SK-N-SH (cell line): ENCODE results near the gene ARMH4. TPM values are rescaled to one million over a fixed set of nuclear protein-coding genes. Genes with fewer than 3 reads are reported as not detected.

ENCODE experiments used
- CTCF ChIA-PET: fragments of 300-600, 350-600 bp; formaldehyde crosslinking; extraction: SDS; loops from one replicate; lab custom pipeline; 2021; lab: Yijun Ruan, JAX
- POLR2A ChIA-PET: fragments of 350-600 bp; sonication (Branson Sonifier 250); formaldehyde crosslinking; extraction: SDS; loops from one replicate; lab custom pipeline; 2020; ENCODE audit warnings: antibody characterized with exemption, inconsistent platforms; lab: Yijun Ruan, JAX
- DNase-seq: peaks from one replicate; pipeline ENCODE4 v3.0.0; 2012
- H2AFZ ChIP-seq: fragments of 200-600 bp; sonication (generic); 2 replicates; pipeline ENCODE4 v1.8.1; 2016; ENCODE audit warnings: antibody characterized with exemption, mild to moderate bottlenecking, low read depth
- H3F3A ChIP-seq: fragments of 200-600 bp; sonication (generic); replicated peaks from 2 replicates; pipeline ENCODE3; 2016; ENCODE audit warnings: antibody characterized with exemption, mild to moderate bottlenecking; ENCODE audit not compliant: insufficient read depth
- H3K27ac ChIP-seq, 2 experiments: fragments of 200-500 bp in 1 of 2; fragments of 200-600 bp in 1 of 2; sonication (Bioruptor generic) in 1 of 2; sonication (generic), shearing (Covaris generic) in 1 of 2; 2 replicates each; pipeline versions ENCODE4 v1.5.1 to v1.6.1; 2014 to 2016; ENCODE audit warnings: low read depth in 2 of 2, inconsistent platforms in 1 of 2, low read length in 1 of 2, mild to moderate bottlenecking in 1 of 2, mixed read lengths in 1 of 2
- H3K27me3 ChIP-seq: fragments of 200-600 bp; sonication (generic), shearing (Covaris generic); 2 replicates; pipeline ENCODE4 v1.6.1; 2016; ENCODE audit warnings: mixed run types; ENCODE audit not compliant: insufficient read depth
- H3K36me3 ChIP-seq, 2 experiments: fragments of 200-500 bp in 1 of 2; fragments of 200-600 bp in 1 of 2; sonication (Bioruptor generic) in 1 of 2; sonication (generic) in 1 of 2; replicated peaks in 1 of 2; 2 replicates each; pipeline versions ENCODE3 to v1.5.1; 2014 to 2016; ENCODE audit warnings: low read length in 1 of 2, mild to moderate bottlenecking in 1 of 2; ENCODE audit not compliant: insufficient read depth in 2 of 2, control insufficient read depth in 1 of 2
- H3K4me1 ChIP-seq, 2 experiments: fragments of 200-500 bp in 1 of 2; fragments of 200-600 bp in 1 of 2; sonication (Bioruptor generic) in 1 of 2; sonication (generic), shearing (Covaris generic) in 1 of 2; 2 replicates each; pipeline versions ENCODE4 v1.5.1 to v1.6.1; 2014 to 2016; ENCODE audit warnings: low read depth in 1 of 2, low read length in 1 of 2, mixed run types in 1 of 2; ENCODE audit not compliant: insufficient read depth in 2 of 2, control insufficient read depth in 1 of 2
- H3K4me2 ChIP-seq: fragments of 200-600 bp; sonication (generic), shearing (Covaris generic); 2 replicates; pipeline ENCODE4 v1.6.1; 2017; ENCODE audit warnings: mixed run types
- H3K4me3 ChIP-seq, 2 experiments: fragments of 200-500 bp in 1 of 2; fragments of 200-600 bp in 1 of 2; sonication (Bioruptor generic) in 1 of 2; sonication (generic), shearing (Covaris generic) in 1 of 2; 2 replicates each; pipeline versions ENCODE4 v1.5.1 to v1.8.1; 2014 to 2016; ENCODE audit warnings: low read depth in 2 of 2, inconsistent platforms in 1 of 2, low read length in 1 of 2, mild to moderate bottlenecking in 1 of 2, mixed read lengths in 1 of 2, moderate library complexity in 1 of 2
- H3K79me2 ChIP-seq: fragments of 200-600 bp; sonication (generic); 2 replicates; pipeline ENCODE4 v1.8.1; 2017; ENCODE audit warnings: mild to moderate bottlenecking; ENCODE audit not compliant: insufficient read depth
- H3K9ac ChIP-seq: fragments of 200-600 bp; sonication (generic); 2 replicates; pipeline ENCODE4 v1.6.1; 2017; ENCODE audit warnings: mixed run types
- H3K9me2 ChIP-seq: fragments of 200-600 bp; sonication (generic); 2 replicates; pipeline ENCODE4 v1.6.1; 2017; ENCODE audit warnings: mixed run types
- H3K9me3 ChIP-seq: fragments of 200-600 bp; sonication (generic); 2 replicates; pipeline ENCODE4 v1.6.1; 2017; ENCODE audit warnings: mixed run types, mild to moderate bottlenecking, moderate library complexity
- H4K20me1 ChIP-seq: fragments of 200-600 bp; sonication (generic); 2 replicates; pipeline ENCODE4 v1.6.1; 2017; ENCODE audit warnings: mild to moderate bottlenecking, mixed run types; ENCODE audit not compliant: insufficient read depth
- CTCF ChIP-seq: fragments of 200-600 bp; sonication (generic); IDR thresholded peaks from 2 replicates; pipeline ENCODE4 v1.6.1; 2017; ENCODE audit warnings: antibody characterized with exemption, mild to moderate bottlenecking, moderate library complexity
- EP300 ChIP-seq, 2 experiments: IDR thresholded peaks; 2 replicates each; pipeline versions ENCODE4 v1.4.0 to v1.6.1; 2012; ENCODE audit warnings: borderline replicate concordance in 1 of 2, low read depth in 1 of 2, low read length in 1 of 2
- FOXM1 ChIP-seq: IDR thresholded peaks from 2 replicates; pipeline ENCODE4 v1.4.0; 2012; ENCODE audit warnings: low read depth, mild to moderate bottlenecking
- GABPA ChIP-seq: IDR thresholded peaks from 2 replicates; pipeline ENCODE4 v1.4.0; 2012; ENCODE audit warnings: low read depth, mild to moderate bottlenecking
- GATA2 ChIP-seq: sonication (generic); formaldehyde crosslinking; IDR thresholded peaks from 2 replicates; pipeline ENCODE4 v1.5.0; 2020; ENCODE audit warnings: mild to moderate bottlenecking, missing genetic modification reagents
- JUND ChIP-seq: IDR thresholded peaks from 2 replicates; pipeline ENCODE4 v1.4.0; 2012
- MEF2A ChIP-seq: IDR thresholded peaks from 2 replicates; pipeline ENCODE4 v1.4.0; 2012; ENCODE audit warnings: low read depth, borderline replicate concordance
- MXI1 ChIP-seq: IDR thresholded peaks from 2 replicates; pipeline ENCODE4 v1.6.1; 2012; ENCODE audit warnings: mild to moderate bottlenecking, low read depth, low read length, improper control_type of control experiment
- NFIC ChIP-seq: IDR thresholded peaks from 2 replicates; pipeline ENCODE4 v1.4.0; 2012; ENCODE audit warnings: borderline replicate concordance
- PBX3 ChIP-seq: IDR thresholded peaks from 2 replicates; pipeline ENCODE4; 2012
- RAD21 ChIP-seq: IDR thresholded peaks from 2 replicates; pipeline ENCODE4 v1.6.1; 2012; ENCODE audit warnings: mild to moderate bottlenecking, low read length
- RCOR1 ChIP-seq: fragments of 150-350 bp; IDR thresholded peaks from 2 replicates; pipeline ENCODE4 v1.6.1; 2017; ENCODE audit warnings: antibody characterized with exemption, low read length
- REST ChIP-seq: IDR thresholded peaks from 2 replicates; pipeline ENCODE4 v1.6.1; 2012; ENCODE audit warnings: mild to moderate bottlenecking, low read depth, low read length, moderate library complexity
- RXRA ChIP-seq: IDR thresholded peaks from 2 replicates; pipeline ENCODE4 v1.4.0; 2012; ENCODE audit warnings: low read depth, mild to moderate bottlenecking, borderline replicate concordance
- SMC3 ChIP-seq: IDR thresholded peaks from 2 replicates; pipeline ENCODE4 v1.6.1; 2012; ENCODE audit warnings: low read depth, low read length, improper control_type of control experiment
- TAF1 ChIP-seq: IDR thresholded peaks from 2 replicates; pipeline ENCODE4 v1.6.1; 2012; ENCODE audit warnings: low read depth, mild to moderate bottlenecking, low read length, moderate library complexity, borderline replicate concordance
- TCF12 ChIP-seq: IDR thresholded peaks from 2 replicates; pipeline ENCODE4 v1.4.0; 2012
- USF1 ChIP-seq: IDR thresholded peaks from 2 replicates; pipeline ENCODE4 v1.4.0; 2012; ENCODE audit warnings: low read depth, borderline replicate concordance
- USF2 ChIP-seq: fragments of 150-350 bp; IDR thresholded peaks from 2 replicates; pipeline ENCODE4 v1.6.1; 2017; ENCODE audit warnings: antibody characterized with exemption, low read length, low read depth, borderline replicate concordance
- YY1 ChIP-seq: IDR thresholded peaks from 2 replicates; pipeline ENCODE4 v1.4.0; 2012; ENCODE audit warnings: low read depth, mild to moderate bottlenecking
- ZBTB33 ChIP-seq: IDR thresholded peaks from 2 replicates; pipeline ENCODE4 v1.4.0; 2012; ENCODE audit warnings: low read depth, borderline replicate concordance
- WGBS: methylation state at CpG from one replicate; pipeline ENCODE4 v1.1.6; 2017; ENCODE audit warnings: low lambda C conversion rate; 5-methylcytosine and 5-hydroxymethylcytosine counted together
- polyA plus RNA-seq, 3 experiments: library from polyadenylated mRNA; depleted of rRNA; stranded (reverse); fragments of >200 nt; gene quantifications; 2 replicates each; pipeline ENCODE4 v1.2.3, GENCODE V29; 2012

The ARMH4 gene
- polyA plus RNA-seq, 1 of the 3 experiments (the other 2 are of a cell fraction) = 0.39 TPM

GRCh38 chr14:58166005-58166983 lies 14.3 kb upstream of the ARMH4 start:
- Histone ChIP-seq H3K9me3 (no peaks in the 10 kb centered on the region), H3K27ac (no peak overlapping the region), H3K4me3 (no peak overlapping the region; a peak in 1 of 4 replicates), H3K36me3 (no peaks in the 10 kb centered on the region), H3F3A (no peaks in the 10 kb centered on the region), H3K27me3 (no peaks in the 10 kb centered on the region), H3K4me2 (no peak overlapping the region), H4K20me1 (no peaks in the 10 kb centered on the region), H2AFZ (peak overlapping the region; percentile 30; the same call in 1 of the 2 replicates), H3K79me2 (no peaks in the 10 kb centered on the region), H3K4me1 (peaks cover 3 to 4% of the 10 kb centered on the region in 2 experiments; a peak in 1 of 4 replicates), H3K9ac (no peak overlapping the region)
- ChIA-PET POLR2A (no interaction called here), CTCF (interaction anchor here (0.6 to 3.5 kb wide), 12 partner anchors 9 to 1138 kb away, joined by 3 to 20 read pairs (median 6); partner anchors contain the start of gene ARMH4)
- peak; percentile 67 for DNase-seq
- WGBS = 6% methylated on average over 10 of the region's 10 CpGs
- peak; percentile 71 for TF ChIP-seq SMC3
- peak; percentile 62 for TF ChIP-seq NFIC
- no peak for TF ChIP-seq EP300 (IDR thresholded peaks at IDR 0.05; ENCODE audit: borderline replicate concordance in 1 of 2, low read depth in 1 of 2, low read length in 1 of 2)
- no peak for TF ChIP-seq TAF1
- peak; percentile 92 for TF ChIP-seq CTCF
- TF ChIP-seq RXRA = no peak
- no peak for TF ChIP-seq RCOR1
- no peak for TF ChIP-seq ZBTB33
- TF ChIP-seq PBX3 = no peak
- no peak for TF ChIP-seq USF1
- no peak for TF ChIP-seq JUND
- TF ChIP-seq USF2 = no peak
- no peak for TF ChIP-seq MXI1
- peak; percentile 69 for TF ChIP-seq RAD21
- TF ChIP-seq TCF12 = no peak
- TF ChIP-seq YY1 = no peak
- TF ChIP-seq REST = no peak
- no peak for TF ChIP-seq MEF2A
- no peak for TF ChIP-seq GABPA
- no peak for TF ChIP-seq GATA2 (CRISPR knock-in tag)
- no peak for TF ChIP-seq FOXM1
- TF ChIP-seq, all 33 proteins: peak for 4
- no peaks in the 10 kb centered on the region for H3K9me2 ChIP-seq
